Measurements from ENCODE around the gene KCNQ2. TPM values are rescaled to one million over a fixed set of nuclear protein-coding genes. Genes with fewer than 3 reads are reported as not detected.

The KCNQ2 gene
- total RNA-seq, 1 experiment from 2014 or later: not detected

GRCh38 chr20:63377256-63377941 lies 95.1 kb downstream of the KCNQ2 start:
- no peaks in the 10 kb centered on the region for H3K9me2 ChIP-seq (ENCODE audit: insufficient read depth)
- H3K27me3 ChIP-seq (ENCODE audit: insufficient read depth, low read depth): peaks cover 93% of the 10 kb centered on the region
- BruUV-seq (replicated peaks): no TSS peak
- H2AFZ ChIP-seq: no peak overlapping the region
- intact Hi-C loops (cut with micrococcal nuclease; ENCODE audit: unreplicated experiment): no loop called here
- H3K4me2 ChIP-seq: no peak overlapping the region
- ChIA-PET POLR2A (ENCODE audit: unreplicated experiment) (no interaction called here), CTCF (no interaction called here)
- no peaks in the 10 kb centered on the region for H3K9me3 ChIP-seq (ENCODE audit: insufficient read depth, low read depth)
- H3K4me1 ChIP-seq (replicated peaks; ENCODE audit: insufficient read depth): no peaks in the 10 kb centered on the region
- H3K27ac ChIP-seq: no peak overlapping the region
- H3K79me2 ChIP-seq (ENCODE audit: low read depth): no peaks in the 10 kb centered on the region
- no peak overlapping the region for H3K4me3 ChIP-seq
- TF ChIP-seq EZH2 (IDR thresholded peaks at IDR 0.05; ENCODE audit: low read depth) (no peak), CTCF (conservative IDR thresholded peaks at IDR 0.05) (no peak)
- no peaks in the 10 kb centered on the region for H3K36me3 ChIP-seq (ENCODE audit: low read depth)
- peaks cover 8% of the 10 kb centered on the region for H4K20me1 ChIP-seq (ENCODE audit: insufficient read depth)
- DNase-seq: no peak
- no peaks in the 10 kb centered on the region for H3F3A ChIP-seq (ENCODE audit: insufficient read depth, low read depth)

GRCh38 chr20:63376283-63377250 lies 95.9 kb downstream of the KCNQ2 start:
- intact Hi-C loops (cut with micrococcal nuclease; ENCODE audit: unreplicated experiment): no loop called here
- Histone ChIP-seq H3K9me2 (ENCODE audit: insufficient read depth) (no peaks in the 10 kb centered on the region), H3K9me3 (ENCODE audit: insufficient read depth, low read depth) (no peaks in the 10 kb centered on the region), H2AFZ (no peak overlapping the region), H3K4me3 (no peak overlapping the region), H3K79me2 (ENCODE audit: low read depth) (no peaks in the 10 kb centered on the region), H3K27ac (no peak overlapping the region), H4K20me1 (ENCODE audit: insufficient read depth) (peaks cover 11% of the 10 kb centered on the region), H3K27me3 (ENCODE audit: insufficient read depth, low read depth) (peaks cover 90% of the 10 kb centered on the region), H3F3A (ENCODE audit: insufficient read depth, low read depth) (no peaks in the 10 kb centered on the region), H3K4me1 (replicated peaks; ENCODE audit: insufficient read depth) (no peaks in the 10 kb centered on the region), H3K36me3 (ENCODE audit: low read depth) (no peaks in the 10 kb centered on the region), H3K4me2 (no peak overlapping the region)
- DNase-seq: no peak
- no TSS peak for BruUV-seq (replicated peaks)
- TF ChIP-seq CTCF (conservative IDR thresholded peaks at IDR 0.05) (no peak), EZH2 (IDR thresholded peaks at IDR 0.05; ENCODE audit: low read depth) (no peak)
- CTCF ChIA-PET: no interaction called here
- POLR2A ChIA-PET (ENCODE audit: unreplicated experiment): no interaction called here

- Histone ChIP-seq H4K20me1 (ENCODE audit: insufficient read depth) (peaks cover 18% of the 10 kb centered on the region), H3K27me3 (ENCODE audit: insufficient read depth, low read depth) (peaks cover 93% of the 10 kb centered on the region), H3F3A (ENCODE audit: insufficient read depth, low read depth) (no peaks in the 10 kb centered on the region), H3K9me3 (ENCODE audit: insufficient read depth, low read depth) (no peaks in the 10 kb centered on the region), H2AFZ (no peak overlapping the region), H3K4me1 (replicated peaks; ENCODE audit: insufficient read depth) (no peaks in the 10 kb centered on the region), H3K79me2 (ENCODE audit: low read depth) (no peaks in the 10 kb centered on the region), H3K9me2 (ENCODE audit: insufficient read depth) (no peaks in the 10 kb centered on the region), H3K4me2 (no peak overlapping the region), H3K27ac (no peak overlapping the region), H3K36me3 (ENCODE audit: low read depth) (no peaks in the 10 kb centered on the region), H3K4me3 (no peak overlapping the region)
- POLR2A ChIA-PET (ENCODE audit: unreplicated experiment): no interaction called here
- BruUV-seq (replicated peaks): no TSS peak
- no peak for DNase-seq
- intact Hi-C loops (cut with micrococcal nuclease; ENCODE audit: unreplicated experiment): no loop called here
- CTCF ChIA-PET: no interaction called here
- no peak for TF ChIP-seq EZH2 (IDR thresholded peaks at IDR 0.05; ENCODE audit: low read depth)
- TF ChIP-seq CTCF (conservative IDR thresholded peaks at IDR 0.05): no peak
These were observed 97.0 kb downstream of the KCNQ2 start for GRCh38 chr20:63375438-63375837.
